K562 (cell line): ENCODE data around the gene TRNT1. TPM values are rescaled to one million over a fixed set of nuclear protein-coding genes. Genes with fewer than 3 reads are reported as not detected.

Experiments
- FOXJ3 ChIP-seq: sonication (generic); formaldehyde crosslinking; IDR thresholded peaks from 2 replicates; pipeline ENCODE4 v1.4.0; 2020; ENCODE audit warnings: mild to moderate bottlenecking, missing genetic modification reagents
- RBM15 ChIP-seq: fragments of 200-400 bp; formaldehyde crosslinking; IDR thresholded peaks from 2 replicates; pipeline ENCODE4 v1.6.1; 2018; ENCODE audit warnings: mild to moderate bottlenecking, low read length, moderate library complexity; ENCODE audit not compliant: insufficient read depth
- RBM22 ChIP-seq: fragments of 200-400 bp; formaldehyde crosslinking; IDR thresholded peaks from 2 replicates; pipeline ENCODE4 v1.6.1; 2018; ENCODE audit warnings: low read length, low read depth; ENCODE audit not compliant: poor library complexity, severe bottlenecking
- SIX5 ChIP-seq, 2 experiments: IDR thresholded peaks; 2 replicates each; pipeline ENCODE4 v1.6.1; 2011; ENCODE audit warnings: low read length in 2 of 2, borderline replicate concordance in 1 of 2, low read depth in 1 of 2, mild to moderate bottlenecking in 1 of 2, moderate library complexity in 1 of 2; ENCODE audit not compliant: insufficient read depth in 1 of 2
- TAL1 ChIP-seq: fragments of 450-650 bp; IDR thresholded peaks from 2 replicates; pipeline ENCODE4 v1.6.1; 2016; ENCODE audit warnings: mild to moderate bottlenecking
- THRAP3 ChIP-seq: fragments of 450-650 bp; IDR thresholded peaks from 2 replicates; pipeline ENCODE4 v1.6.1; 2016; ENCODE audit warnings: mild to moderate bottlenecking, inconsistent platforms, borderline replicate concordance
- ZBTB8A ChIP-seq: fragments of 450-650 bp; IDR thresholded peaks from 2 replicates; pipeline ENCODE4 v1.6.1; 2018; ENCODE audit warnings: mild to moderate bottlenecking, moderate library complexity; ENCODE audit not compliant: partially characterized antibody
- ZZZ3 ChIP-seq: fragments of 450-650 bp; IDR thresholded peaks from 2 replicates; pipeline ENCODE4 v1.6.1; 2016; ENCODE audit warnings: antibody characterized with exemption, mild to moderate bottlenecking, moderate library complexity
- polyA plus RNA-seq, 8 experiments: library from polyadenylated mRNA; depleted of rRNA in 4 of 8; stranded (reverse) in 5 of 8; unstranded in 3 of 8; fragments of >200 nt; fragmentation: Nextera tagmentation in 2 of 8; fragmentation: Illumina TruSeq in 1 of 8; extraction: Ambion mirVana in 2 of 8; extraction: Trizol in 1 of 8; gene quantifications; 2 replicates each; pipeline versions ENCODE4 v1.2.1 to v1.2.3, GENCODE V29; 2011 to 2014; ENCODE audit warnings: inconsistent platforms in 1 of 8, missing spikeins in 1 of 8
- total RNA-seq, 7 experiments: library from RNA; depleted of rRNA in 6 of 7; stranded (reverse); fragments of >200 nt in 6 of 7; fragmentation: Illumina TruSeq in 2 of 7; extraction: Trizol in 2 of 7; gene quantifications; 2 replicates each; pipeline versions ENCODE4 v1.2.1 to v1.2.3, GENCODE V29; 2011 to 2021; ENCODE audit warnings: low replicate concordance in 1 of 7
- TF ChIP-seq, protein P1 (sequence below), 2 experiments: fragments of 450-650 bp; formaldehyde crosslinking in 1 of 2; IDR thresholded peaks; 2 replicates each; pipeline versions ENCODE4 v1.4.0 to v1.6.1; 2014 to 2020; ENCODE audit warnings: mild to moderate bottlenecking in 2 of 2, borderline replicate concordance in 1 of 2, low read depth in 1 of 2
- TF ChIP-seq, protein P2 (sequence below): fragments of 450-650 bp; IDR thresholded peaks from 2 replicates; pipeline ENCODE4 v1.6.1; 2016; ENCODE audit warnings: low read depth, mild to moderate bottlenecking, moderate library complexity
- TF ChIP-seq, protein P3 (sequence below): sonication (generic); IDR thresholded peaks from 2 replicates; pipeline ENCODE4 v1.6.1; 2016
- TF ChIP-seq, protein P4 (sequence below): fragments of 250-450 bp; sonication (Bioruptor Pico); IDR thresholded peaks from 2 replicates; pipeline ENCODE4 v1.5.0; 2022; ENCODE audit warnings: mild to moderate bottlenecking
- TF ChIP-seq, protein P5 (sequence below): fragments of 250-450 bp; sonication (Bioruptor Pico); IDR thresholded peaks from 2 replicates; pipeline ENCODE4 v1.8.0; 2022; ENCODE audit warnings: moderate library complexity, mild to moderate bottlenecking, inconsistent platforms

The TRNT1 gene
- total and polyA plus RNA-seq, 9 of the 15 experiments (the other 6 are each of a cell fraction or from before 2014, with no cell fraction given): 38.1 to 58.2 (median 47.4) TPM

DNA sequence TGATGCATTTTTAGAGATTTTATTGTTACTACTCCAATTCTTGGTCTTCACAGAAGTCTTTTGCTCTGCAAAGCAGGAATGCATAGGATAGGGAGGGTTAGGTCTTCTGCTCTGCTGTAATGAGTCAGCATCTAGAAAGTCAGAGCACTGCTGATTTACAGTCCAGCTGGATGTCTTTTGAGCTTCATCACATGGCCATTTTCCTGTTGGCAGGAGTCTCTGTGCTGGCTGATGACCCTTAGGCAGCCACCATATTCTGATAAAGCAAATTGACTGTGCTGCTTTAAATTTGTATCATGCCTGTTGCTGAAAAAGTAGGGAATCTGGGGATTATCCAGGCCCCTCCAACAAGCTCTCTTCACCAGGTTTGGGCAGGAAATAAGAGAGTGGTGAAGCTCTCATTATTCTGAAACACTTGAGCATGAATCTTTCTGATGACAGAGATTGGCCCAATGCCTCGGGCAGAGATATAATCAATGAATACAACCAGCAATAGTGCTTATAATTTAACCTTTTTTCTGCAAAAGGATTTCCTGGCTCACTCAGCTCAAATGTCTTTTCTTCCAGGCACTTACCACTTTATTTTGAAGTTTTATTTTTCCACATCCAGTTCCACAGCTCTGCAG, 62.5 kb downstream of the TRNT1 start (continued):
- TF ChIP-seq, protein P1, sequence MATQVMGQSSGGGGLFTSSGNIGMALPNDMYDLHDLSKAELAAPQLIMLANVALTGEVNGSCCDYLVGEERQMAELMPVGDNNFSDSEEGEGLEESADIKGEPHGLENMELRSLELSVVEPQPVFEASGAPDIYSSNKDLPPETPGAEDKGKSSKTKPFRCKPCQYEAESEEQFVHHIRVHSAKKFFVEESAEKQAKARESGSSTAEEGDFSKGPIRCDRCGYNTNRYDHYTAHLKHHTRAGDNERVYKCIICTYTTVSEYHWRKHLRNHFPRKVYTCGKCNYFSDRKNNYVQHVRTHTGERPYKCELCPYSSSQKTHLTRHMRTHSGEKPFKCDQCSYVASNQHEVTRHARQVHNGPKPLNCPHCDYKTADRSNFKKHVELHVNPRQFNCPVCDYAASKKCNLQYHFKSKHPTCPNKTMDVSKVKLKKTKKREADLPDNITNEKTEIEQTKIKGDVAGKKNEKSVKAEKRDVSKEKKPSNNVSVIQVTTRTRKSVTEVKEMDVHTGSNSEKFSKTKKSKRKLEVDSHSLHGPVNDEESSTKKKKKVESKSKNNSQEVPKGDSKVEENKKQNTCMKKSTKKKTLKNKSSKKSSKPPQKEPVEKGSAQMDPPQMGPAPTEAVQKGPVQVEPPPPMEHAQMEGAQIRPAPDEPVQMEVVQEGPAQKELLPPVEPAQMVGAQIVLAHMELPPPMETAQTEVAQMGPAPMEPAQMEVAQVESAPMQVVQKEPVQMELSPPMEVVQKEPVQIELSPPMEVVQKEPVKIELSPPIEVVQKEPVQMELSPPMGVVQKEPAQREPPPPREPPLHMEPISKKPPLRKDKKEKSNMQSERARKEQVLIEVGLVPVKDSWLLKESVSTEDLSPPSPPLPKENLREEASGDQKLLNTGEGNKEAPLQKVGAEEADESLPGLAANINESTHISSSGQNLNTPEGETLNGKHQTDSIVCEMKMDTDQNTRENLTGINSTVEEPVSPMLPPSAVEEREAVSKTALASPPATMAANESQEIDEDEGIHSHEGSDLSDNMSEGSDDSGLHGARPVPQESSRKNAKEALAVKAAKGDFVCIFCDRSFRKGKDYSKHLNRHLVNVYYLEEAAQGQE (IDR thresholded peaks at IDR 0.05; ENCODE audit: borderline replicate concordance): no peak
- TF ChIP-seq, protein P1 (CRISPR knock-in tag; IDR thresholded peaks at IDR 0.05; ENCODE audit: low read depth): no peak
- TF ChIP-seq TAL1 (no peak), ZZZ3 (no peak), THRAP3 (no peak), RBM15 (no peak), ZBTB8A (no peak), FOXJ3 (CRISPR knock-in tag) (no peak), RBM22 (no peak), SIX5 (IDR thresholded peaks at IDR 0.05; ENCODE audit: borderline replicate concordance in 1 of 2, insufficient read depth in 1 of 2, low read depth in 1 of 2, low read length in 2 of 2) (no peak)
- TF ChIP-seq, protein P2, sequence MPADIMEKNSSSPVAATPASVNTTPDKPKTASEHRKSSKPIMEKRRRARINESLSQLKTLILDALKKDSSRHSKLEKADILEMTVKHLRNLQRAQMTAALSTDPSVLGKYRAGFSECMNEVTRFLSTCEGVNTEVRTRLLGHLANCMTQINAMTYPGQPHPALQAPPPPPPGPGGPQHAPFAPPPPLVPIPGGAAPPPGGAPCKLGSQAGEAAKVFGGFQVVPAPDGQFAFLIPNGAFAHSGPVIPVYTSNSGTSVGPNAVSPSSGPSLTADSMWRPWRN: no peak
- TF ChIP-seq, protein P3, sequence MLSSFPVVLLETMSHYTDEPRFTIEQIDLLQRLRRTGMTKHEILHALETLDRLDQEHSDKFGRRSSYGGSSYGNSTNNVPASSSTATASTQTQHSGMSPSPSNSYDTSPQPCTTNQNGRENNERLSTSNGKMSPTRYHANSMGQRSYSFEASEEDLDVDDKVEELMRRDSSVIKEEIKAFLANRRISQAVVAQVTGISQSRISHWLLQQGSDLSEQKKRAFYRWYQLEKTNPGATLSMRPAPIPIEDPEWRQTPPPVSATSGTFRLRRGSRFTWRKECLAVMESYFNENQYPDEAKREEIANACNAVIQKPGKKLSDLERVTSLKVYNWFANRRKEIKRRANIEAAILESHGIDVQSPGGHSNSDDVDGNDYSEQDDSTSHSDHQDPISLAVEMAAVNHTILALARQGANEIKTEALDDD: no peak
- TF ChIP-seq, protein P4, sequence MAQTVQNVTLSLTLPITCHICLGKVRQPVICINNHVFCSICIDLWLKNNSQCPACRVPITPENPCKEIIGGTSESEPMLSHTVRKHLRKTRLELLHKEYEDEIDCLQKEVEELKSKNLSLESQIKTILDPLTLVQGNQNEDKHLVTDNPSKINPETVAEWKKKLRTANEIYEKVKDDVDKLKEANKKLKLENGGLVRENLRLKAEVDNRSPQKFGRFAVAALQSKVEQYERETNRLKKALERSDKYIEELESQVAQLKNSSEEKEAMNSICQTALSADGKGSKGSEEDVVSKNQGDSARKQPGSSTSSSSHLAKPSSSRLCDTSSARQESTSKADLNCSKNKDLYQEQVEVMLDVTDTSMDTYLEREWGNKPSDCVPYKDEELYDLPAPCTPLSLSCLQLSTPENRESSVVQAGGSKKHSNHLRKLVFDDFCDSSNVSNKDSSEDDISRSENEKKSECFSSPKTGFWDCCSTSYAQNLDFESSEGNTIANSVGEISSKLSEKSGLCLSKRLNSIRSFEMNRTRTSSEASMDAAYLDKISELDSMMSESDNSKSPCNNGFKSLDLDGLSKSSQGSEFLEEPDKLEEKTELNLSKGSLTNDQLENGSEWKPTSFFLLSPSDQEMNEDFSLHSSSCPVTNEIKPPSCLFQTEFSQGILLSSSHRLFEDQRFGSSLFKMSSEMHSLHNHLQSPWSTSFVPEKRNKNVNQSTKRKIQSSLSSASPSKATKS (CRISPR knock-in tag): no peak
- TF ChIP-seq, protein P5, sequence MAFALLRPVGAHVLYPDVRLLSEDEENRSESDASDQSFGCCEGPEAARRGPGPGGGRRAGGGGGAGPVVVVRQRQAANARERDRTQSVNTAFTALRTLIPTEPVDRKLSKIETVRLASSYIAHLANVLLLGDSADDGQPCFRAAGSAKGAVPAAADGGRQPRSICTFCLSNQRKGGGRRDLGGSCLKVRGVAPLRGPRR (CRISPR knock-in tag): no peak
